ENCODE measurements around the gene CCDC71. TPM values are rescaled to one million over a fixed set of nuclear protein-coding genes. Genes with fewer than 3 reads are reported as not detected.

Gene CCDC71
- total and polyA plus RNA-seq, 2 of the 13 experiments (the other 11 are each of a cell fraction or from before 2014, with no cell fraction given) = 9.7 to 14.3 TPM

DNA sequence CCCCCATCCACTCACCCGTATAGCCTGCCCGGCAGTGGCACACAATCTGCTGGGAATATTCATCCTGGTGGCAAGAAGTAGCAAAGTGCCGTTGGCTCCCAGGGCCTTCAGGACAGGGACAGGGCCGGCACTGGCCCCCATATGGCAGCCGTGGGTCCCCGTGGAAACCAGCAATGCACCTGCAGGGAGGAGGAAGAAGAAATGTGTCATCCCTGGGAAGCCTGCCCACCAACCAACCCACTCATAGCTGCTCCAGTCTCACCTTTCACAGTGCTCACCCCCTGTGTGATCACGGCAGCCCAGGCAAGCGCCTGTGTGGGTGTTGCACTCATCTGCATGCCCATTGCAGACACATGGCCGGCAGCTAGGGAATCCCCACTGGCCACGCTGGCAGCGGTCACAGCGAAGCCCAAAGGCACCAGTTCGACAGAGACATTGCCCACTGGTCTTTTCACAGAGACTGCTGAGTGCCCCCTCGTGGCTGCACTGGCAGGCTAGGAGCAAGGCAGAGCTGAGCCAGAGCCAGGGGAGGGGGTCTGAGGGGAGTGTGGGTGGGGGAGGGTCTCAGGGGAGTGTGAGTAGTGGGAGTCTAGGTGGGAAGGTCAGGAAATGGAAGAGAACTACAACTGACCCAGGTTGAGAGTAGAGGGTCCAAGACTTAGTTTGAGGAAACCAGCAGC lies 41.0 kb downstream of the CCDC71 start (continued):
- TF ChIP-seq MYNN (CRISPR knock-in tag; IDR thresholded peaks at IDR 0.05; ENCODE audit: low read depth) (no peak), JUND (CRISPR knock-in tag; IDR thresholded peaks at IDR 0.05) (no peak), POLR2AphosphoS5 (IDR thresholded peaks at IDR 0.05; ENCODE audit: low read depth, low read length) (no peak), ZNF296 (CRISPR knock-in tag; conservative IDR thresholded peaks at IDR 0.05) (no peak), TAF15 (IDR thresholded peaks at IDR 0.05; ENCODE audit: low read depth, low read length, poor library complexity, severe bottlenecking) (no peak)
- TF ChIP-seq, protein P1, sequence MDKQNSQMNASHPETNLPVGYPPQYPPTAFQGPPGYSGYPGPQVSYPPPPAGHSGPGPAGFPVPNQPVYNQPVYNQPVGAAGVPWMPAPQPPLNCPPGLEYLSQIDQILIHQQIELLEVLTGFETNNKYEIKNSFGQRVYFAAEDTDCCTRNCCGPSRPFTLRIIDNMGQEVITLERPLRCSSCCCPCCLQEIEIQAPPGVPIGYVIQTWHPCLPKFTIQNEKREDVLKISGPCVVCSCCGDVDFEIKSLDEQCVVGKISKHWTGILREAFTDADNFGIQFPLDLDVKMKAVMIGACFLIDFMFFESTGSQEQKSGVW (CRISPR knock-in tag; IDR thresholded peaks at IDR 0.05; ENCODE audit: borderline replicate concordance) = no peak
- TF ChIP-seq, protein P2, sequence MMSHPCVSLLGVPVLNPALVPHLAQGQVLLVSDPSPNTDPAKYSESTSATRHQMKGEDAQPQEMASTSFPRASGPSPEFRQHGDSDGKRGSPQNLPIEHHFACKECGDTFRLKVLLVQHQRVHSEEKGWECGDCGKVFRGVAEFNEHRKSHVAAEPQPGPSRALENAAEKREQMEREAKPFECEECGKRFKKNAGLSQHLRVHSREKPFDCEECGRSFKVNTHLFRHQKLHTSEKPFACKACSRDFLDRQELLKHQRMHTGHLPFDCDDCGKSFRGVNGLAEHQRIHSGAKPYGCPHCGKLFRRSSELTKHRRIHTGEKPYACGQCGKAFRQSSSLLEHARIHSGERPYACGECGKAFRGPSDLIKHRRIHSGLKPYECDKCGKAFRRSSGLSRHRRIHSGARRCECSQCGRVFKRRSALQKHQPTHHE (CRISPR knock-in tag; IDR thresholded peaks at IDR 0.05; ENCODE audit: borderline replicate concordance) = no peak

DNA sequence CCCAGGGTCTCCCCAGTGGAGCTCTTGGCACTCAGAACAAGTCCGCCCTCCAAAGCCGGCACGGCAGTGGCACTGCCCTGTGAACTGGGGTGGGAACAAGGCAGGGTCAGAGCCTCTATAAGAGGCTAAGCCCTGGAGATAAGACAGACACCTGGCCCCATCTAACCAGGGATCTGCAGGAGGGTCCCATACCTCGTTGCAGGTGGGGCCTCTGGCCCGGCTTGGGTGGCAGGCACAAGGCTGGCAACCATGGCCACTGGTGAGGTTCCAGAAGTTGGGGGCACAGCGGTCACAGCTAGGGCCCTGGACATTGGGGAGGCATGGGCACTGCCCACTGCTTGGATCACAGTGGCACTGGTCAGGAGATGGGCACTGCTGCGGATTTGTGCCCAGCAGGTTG lies 41.9 kb downstream of the CCDC71 start:
- Histone ChIP-seq H2AFZ (ENCODE audit: low read length) (no peak overlapping the region), H3K4me2 (ENCODE audit: low read depth, low read length) (no peak overlapping the region), H3K27me3 (ENCODE audit: control insufficient read depth in 1 of 2, insufficient read depth in 2 of 2, low read length in 2 of 2) (no peaks in the 10 kb centered on the region; a peak in 1 of 5 replicates), H4K20me1 (ENCODE audit: insufficient read depth, low read length) (no peaks in the 10 kb centered on the region), H3K9ac (ENCODE audit: insufficient read depth, low read depth, low read length) (no peak overlapping the region), H3K4me1 (ENCODE audit: insufficient read depth, low read length) (peaks cover 14% of the 10 kb centered on the region), H3K4me3 (replicated peaks in 1 of 3; ENCODE audit: insufficient read depth in 1 of 3, low read depth in 2 of 3, low read length in 3 of 3) (no peak overlapping the region), H3K9me3 (ENCODE audit: low read length) (no peaks in the 10 kb centered on the region), H3K27ac (ENCODE audit: extremely low read length, insufficient read depth, low read length) (no peak overlapping the region), H3K79me2 (ENCODE audit: insufficient read depth, low read length) (peaks cover 11% of the 10 kb centered on the region), H3K36me3 (replicated peaks in 1 of 2; ENCODE audit: control insufficient read depth in 1 of 2, insufficient read depth in 2 of 2, low read length in 2 of 2) (peaks cover 12 to 37% of the 10 kb centered on the region in 2 experiments; a peak in 4 of 5 replicates)
- POLR2A ChIA-PET = interaction anchor here (2.0 kb wide), 1 partner anchor 9 kb away, joined by 11 read pairs; the partner anchor contains the start of gene LAMB2
- DNase-seq (ENCODE audit: low spot score) (no peak), FAIRE-seq (no peak), ATAC-seq (no peak)
- in situ Hi-C loops (cut with HindIII; ENCODE audit: extremely low pct_ligation_motif_present, low pct_unique_long_range_greater_than_20kb) (no loop called here), intact Hi-C loops (cut with micrococcal nuclease; ENCODE audit: unreplicated experiment) (no loop called here)
- no TSS peak for BruUV-seq (replicated peaks)
- WGBS (ENCODE audit: low lambda C conversion rate) = 87% methylated on average over 3 of the region's 7 CpGs
- CTCF ChIA-PET (ENCODE audit: low intra/inter-chr PET ratio, low total read pairs) = no interaction called here
- TF ChIP-seq U2AF1 (optimal IDR thresholded peaks at IDR 0.05; ENCODE audit: low read depth, low read length) (no peak), RORA (CRISPR knock-in tag; IDR thresholded peaks at IDR 0.05) (no peak), SNAPC2 (CRISPR knock-in tag; IDR thresholded peaks at IDR 0.05) (no peak)
- TF ChIP-seq, protein P3, sequence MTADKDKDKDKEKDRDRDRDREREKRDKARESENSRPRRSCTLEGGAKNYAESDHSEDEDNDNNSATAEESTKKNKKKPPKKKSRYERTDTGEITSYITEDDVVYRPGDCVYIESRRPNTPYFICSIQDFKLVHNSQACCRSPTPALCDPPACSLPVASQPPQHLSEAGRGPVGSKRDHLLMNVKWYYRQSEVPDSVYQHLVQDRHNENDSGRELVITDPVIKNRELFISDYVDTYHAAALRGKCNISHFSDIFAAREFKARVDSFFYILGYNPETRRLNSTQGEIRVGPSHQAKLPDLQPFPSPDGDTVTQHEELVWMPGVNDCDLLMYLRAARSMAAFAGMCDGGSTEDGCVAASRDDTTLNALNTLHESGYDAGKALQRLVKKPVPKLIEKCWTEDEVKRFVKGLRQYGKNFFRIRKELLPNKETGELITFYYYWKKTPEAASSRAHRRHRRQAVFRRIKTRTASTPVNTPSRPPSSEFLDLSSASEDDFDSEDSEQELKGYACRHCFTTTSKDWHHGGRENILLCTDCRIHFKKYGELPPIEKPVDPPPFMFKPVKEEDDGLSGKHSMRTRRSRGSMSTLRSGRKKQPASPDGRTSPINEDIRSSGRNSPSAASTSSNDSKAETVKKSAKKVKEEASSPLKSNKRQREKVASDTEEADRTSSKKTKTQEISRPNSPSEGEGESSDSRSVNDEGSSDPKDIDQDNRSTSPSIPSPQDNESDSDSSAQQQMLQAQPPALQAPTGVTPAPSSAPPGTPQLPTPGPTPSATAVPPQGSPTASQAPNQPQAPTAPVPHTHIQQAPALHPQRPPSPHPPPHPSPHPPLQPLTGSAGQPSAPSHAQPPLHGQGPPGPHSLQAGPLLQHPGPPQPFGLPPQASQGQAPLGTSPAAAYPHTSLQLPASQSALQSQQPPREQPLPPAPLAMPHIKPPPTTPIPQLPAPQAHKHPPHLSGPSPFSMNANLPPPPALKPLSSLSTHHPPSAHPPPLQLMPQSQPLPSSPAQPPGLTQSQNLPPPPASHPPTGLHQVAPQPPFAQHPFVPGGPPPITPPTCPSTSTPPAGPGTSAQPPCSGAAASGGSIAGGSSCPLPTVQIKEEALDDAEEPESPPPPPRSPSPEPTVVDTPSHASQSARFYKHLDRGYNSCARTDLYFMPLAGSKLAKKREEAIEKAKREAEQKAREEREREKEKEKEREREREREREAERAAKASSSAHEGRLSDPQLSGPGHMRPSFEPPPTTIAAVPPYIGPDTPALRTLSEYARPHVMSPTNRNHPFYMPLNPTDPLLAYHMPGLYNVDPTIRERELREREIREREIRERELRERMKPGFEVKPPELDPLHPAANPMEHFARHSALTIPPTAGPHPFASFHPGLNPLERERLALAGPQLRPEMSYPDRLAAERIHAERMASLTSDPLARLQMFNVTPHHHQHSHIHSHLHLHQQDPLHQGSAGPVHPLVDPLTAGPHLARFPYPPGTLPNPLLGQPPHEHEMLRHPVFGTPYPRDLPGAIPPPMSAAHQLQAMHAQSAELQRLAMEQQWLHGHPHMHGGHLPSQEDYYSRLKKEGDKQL (CRISPR knock-in tag; IDR thresholded peaks at IDR 0.05; ENCODE audit: low read depth) = no peak
- TF ChIP-seq, protein P4, sequence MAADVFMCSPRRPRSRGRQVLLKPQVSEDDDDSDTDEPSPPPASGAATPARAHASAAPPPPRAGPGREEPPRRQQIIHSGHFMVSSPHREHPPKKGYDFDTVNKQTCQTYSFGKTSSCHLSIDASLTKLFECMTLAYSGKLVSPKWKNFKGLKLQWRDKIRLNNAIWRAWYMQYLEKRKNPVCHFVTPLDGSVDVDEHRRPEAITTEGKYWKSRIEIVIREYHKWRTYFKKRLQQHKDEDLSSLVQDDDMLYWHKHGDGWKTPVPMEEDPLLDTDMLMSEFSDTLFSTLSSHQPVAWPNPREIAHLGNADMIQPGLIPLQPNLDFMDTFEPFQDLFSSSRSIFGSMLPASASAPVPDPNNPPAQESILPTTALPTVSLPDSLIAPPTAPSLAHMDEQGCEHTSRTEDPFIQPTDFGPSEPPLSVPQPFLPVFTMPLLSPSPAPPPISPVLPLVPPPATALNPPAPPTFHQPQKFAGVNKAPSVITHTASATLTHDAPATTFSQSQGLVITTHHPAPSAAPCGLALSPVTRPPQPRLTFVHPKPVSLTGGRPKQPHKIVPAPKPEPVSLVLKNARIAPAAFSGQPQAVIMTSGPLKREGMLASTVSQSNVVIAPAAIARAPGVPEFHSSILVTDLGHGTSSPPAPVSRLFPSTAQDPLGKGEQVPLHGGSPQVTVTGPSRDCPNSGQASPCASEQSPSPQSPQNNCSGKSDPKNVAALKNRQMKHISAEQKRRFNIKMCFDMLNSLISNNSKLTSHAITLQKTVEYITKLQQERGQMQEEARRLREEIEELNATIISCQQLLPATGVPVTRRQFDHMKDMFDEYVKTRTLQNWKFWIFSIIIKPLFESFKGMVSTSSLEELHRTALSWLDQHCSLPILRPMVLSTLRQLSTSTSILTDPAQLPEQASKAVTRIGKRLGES (CRISPR knock-in tag; IDR thresholded peaks at IDR 0.05; ENCODE audit: borderline replicate concordance) = no peak

Measured in HepG2 (cell line).